GM08714 (cell line): Measurements from ENCODE around the gene ZNF512.

ENCODE experiments used
- H3K4me3 ChIP-seq: fragments of 200-500 bp; sonication (Bioruptor generic); 2 replicates; pipeline ENCODE4 v1.5.1; 2014; ENCODE audit warnings: mild to moderate bottlenecking, low read length, inconsistent platforms
- ZNF274 ChIP-seq: IDR thresholded peaks from 2 replicates; pipeline ENCODE4 v1.6.1; 2012; ENCODE audit warnings: mild to moderate bottlenecking, low read depth, low read length

ZNF512 gene

DNA sequence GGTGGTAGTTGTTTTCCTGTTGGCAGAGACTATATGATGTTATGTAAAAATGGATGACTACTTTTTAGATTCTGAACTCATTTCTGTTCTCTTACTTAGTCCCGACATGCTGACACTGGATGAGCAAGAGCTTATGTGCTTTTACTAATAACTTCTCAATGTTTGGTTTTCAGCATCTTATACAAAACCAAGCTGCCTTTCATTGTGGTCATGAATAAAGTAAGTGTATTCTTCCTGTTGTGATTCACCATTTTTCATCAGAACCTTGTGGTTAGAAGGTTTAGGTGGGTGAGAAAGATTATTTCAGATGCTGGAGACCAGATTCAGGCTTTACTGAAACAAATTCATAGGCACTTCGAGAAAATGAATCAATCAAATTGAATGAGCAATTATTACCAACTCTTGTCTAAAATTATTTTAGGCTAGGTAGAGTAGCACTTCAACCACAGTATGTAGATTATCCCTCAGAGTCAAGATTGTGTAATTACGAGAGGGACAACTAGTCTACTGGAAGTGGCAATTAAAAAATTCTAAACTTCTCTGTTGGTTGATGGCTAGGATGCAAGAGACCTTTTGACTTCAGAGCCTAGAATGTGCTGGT, 55.3 kb downstream of the ZNF512 start:
- no peak overlapping the region for H3K4me3 ChIP-seq
- TF ChIP-seq ZNF274: no peak

GRCh38 chr2:27638709-27639108, 55.9 kb downstream of the ZNF512 start:
- no peak for TF ChIP-seq ZNF274
- H3K4me3 ChIP-seq: no peak overlapping the region

- no peak for TF ChIP-seq ZNF274
- no peak overlapping the region for H3K4me3 ChIP-seq
These were observed 57.9 kb downstream of the ZNF512 start for GRCh38 chr2:27640722-27641245.

- TF ChIP-seq ZNF274: no peak
- no peak overlapping the region for H3K4me3 ChIP-seq
These were observed 62.4 kb downstream of the ZNF512 start for GRCh38 chr2:27645197-27645596.

DNA sequence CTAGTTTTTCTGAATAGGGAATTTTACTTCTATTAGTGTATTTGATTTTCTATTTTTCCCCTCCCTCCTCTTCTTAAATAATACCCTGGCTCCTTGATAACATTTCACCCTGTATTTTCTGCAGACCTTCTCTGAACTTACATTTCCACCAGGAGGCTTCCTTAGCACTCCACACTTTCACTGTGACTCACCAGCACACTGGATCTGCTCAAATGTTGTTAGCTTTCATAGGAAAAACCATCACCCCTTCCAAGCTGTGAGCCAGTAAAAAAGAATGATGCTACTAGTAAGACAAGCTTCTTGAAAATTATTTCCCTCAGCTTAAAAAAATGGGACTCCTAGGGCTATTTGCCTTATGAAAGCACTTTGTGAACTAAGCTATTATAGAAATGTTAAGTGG, 64.4 kb downstream of the ZNF512 start:
- TF ChIP-seq ZNF274: no peak
- no peak overlapping the region for H3K4me3 ChIP-seq

- H3K4me3 ChIP-seq: no peak overlapping the region
- TF ChIP-seq ZNF274: no peak
These were observed 64.9 kb downstream of the ZNF512 start for GRCh38 chr2:27647737-27648136.

DNA sequence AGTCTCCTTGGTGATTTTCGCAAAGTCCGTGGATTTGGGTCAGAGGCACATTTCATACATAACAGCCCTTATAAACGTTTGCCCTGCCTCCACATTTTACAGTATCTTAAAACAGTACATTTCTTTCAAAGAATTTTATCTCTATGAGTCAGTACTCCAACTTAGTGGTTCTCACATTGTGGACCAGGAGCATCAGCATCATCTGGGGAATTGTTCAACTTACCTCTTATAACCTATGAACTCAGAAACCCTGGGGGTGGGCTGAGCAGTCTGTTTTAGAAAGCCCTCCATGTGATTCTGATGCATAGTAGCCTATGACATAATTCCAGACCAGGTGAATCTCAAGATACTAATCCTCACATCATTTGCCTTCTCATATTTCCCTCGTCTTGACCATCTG, 68.2 kb downstream of the ZNF512 start:
- H3K4me3 ChIP-seq: no peak overlapping the region
- no peak for TF ChIP-seq ZNF274

DNA sequence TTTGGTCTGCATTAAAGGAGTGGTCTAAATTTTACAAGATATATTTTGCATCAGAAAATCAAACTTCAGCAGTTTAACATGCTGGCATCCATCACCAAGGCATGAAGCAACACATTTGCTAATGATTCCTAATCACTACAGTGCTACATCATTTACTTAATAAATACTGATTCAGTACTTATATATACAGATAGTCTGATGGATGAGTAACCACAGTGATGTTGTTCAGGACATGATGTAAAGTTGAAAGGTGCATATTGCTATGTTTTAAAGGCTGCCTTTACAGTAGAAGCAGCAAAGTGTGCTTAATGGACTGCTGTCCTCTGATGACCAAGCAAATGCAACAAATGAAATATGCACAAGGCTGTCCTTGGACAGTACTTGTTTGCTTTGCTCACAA, 69.5 kb downstream of the ZNF512 start:
- TF ChIP-seq ZNF274: no peak

GRCh38 chr2:27652790-27653189, 69.9 kb downstream of the ZNF512 start:
- no peak for TF ChIP-seq ZNF274
- H3K4me3 ChIP-seq: no peak overlapping the region

More for the DNA sequence above, 69.5 kb downstream of the ZNF512 start:
- no peak overlapping the region for H3K4me3 ChIP-seq

DNA sequence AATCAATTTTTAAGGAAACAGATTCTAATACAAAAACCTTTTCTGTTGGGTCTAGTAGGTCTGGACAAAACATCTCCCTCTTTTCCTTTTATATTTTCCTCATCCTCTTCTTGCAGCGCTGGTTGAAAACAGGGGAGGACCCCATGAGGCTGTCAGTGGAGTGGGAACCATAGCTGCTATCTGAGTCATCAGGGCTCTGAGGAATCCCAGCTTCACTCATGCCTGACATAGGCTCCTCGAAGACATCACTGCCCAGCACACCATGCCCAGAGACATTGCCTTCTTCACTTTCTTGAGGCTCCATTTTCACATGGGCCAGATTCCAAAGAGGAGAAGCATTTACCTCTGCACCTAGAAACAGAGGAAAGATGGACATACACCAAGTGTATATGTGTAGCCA, 70.6 kb downstream of the ZNF512 start:
- no peak for TF ChIP-seq ZNF274

GRCh38 chr2:27655155-27655951, 72.5 kb downstream of the ZNF512 start:
- no peak for TF ChIP-seq ZNF274

More for the DNA sequence above, 70.6 kb downstream of the ZNF512 start:
- no peak overlapping the region for H3K4me3 ChIP-seq

GRCh38 chr2:27661371-27661770, 78.5 kb downstream of the ZNF512 start:
- no peak for TF ChIP-seq ZNF274
- H3K4me3 ChIP-seq: no peak overlapping the region

More at GRCh38 chr2:27655155-27655951, 72.5 kb downstream of the ZNF512 start:
- H3K4me3 ChIP-seq: no peak overlapping the region

- TF ChIP-seq ZNF274: no peak
These were observed 80.7 kb downstream of the ZNF512 start, which contains the start of the genes SLC4A1AP and SUPT7L for GRCh38 chr2:27663285-27664153. SLC4A1AP (plus strand) TSS chr2:27663889; CDS start chr2:27663915, 26 bp downstream. SUPT7L (minus strand) TSS chr2:27663614; CDS start chr2:27662192, 1,422 bp downstream.

DNA sequence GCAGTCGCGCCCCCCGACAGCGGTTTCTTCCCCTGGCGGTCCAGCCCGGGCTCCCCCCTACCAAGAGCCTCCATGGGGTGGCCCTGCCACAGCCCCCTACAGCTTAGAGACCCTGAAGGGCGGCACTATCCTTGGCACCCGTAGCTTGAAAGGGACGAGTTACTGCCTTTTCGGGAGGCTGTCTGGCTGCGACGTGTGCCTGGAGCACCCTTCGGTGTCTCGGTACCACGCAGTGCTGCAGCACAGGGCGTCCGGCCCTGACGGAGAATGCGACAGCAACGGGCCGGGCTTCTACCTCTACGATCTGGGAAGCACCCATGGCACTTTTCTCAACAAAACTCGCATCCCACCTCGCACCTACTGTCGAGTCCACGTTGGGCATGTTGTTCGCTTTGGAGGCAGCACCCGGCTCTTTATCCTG, 81.3 kb downstream of the ZNF512 start:
- no peak for TF ChIP-seq ZNF274
- peak overlapping the region; percentile 93 for H3K4me3 ChIP-seq

More at GRCh38 chr2:27663285-27664153, 80.7 kb downstream of the ZNF512 start, which contains the start of the genes SLC4A1AP and SUPT7L:
- peak within 1 kb of the TSS; percentile 93 for H3K4me3 ChIP-seq
